Stimulated activated CD4-positive, alpha-beta T cell treated with anti-CD3 and anti-CD28 coated beads, Interleukin-15, amount 100 ng/mL, for 24 hours (primary cell): Measurements from ENCODE around the gene RAMACL.
A peak's percentile ranks its signal among the peaks of the same experiment; 100 is the strongest.
"Not testable (repeated sequence)": the region's sequence is repeated elsewhere in the genome, so short reads cannot be mapped to it uniquely, and the experiment has no call there.

Source experiments
- DNase-seq: peaks from one replicate; pipeline ENCODE4 v3.0.0-alpha.2; 2020

The RAMACL gene

GRCh38 chr6:166586424-166587156 is at the start of gene RAMACL:
Gene RAMACL (minus strand): TSS chr6:166586678. CDS start chr6:166586477, 201 bp downstream.
- DNase-seq, result peak; percentile 52

- DNase-seq, result no peak
These were observed 48.8 kb upstream of the RAMACL start for GRCh38 chr6:166635013-166635970.

DNA sequence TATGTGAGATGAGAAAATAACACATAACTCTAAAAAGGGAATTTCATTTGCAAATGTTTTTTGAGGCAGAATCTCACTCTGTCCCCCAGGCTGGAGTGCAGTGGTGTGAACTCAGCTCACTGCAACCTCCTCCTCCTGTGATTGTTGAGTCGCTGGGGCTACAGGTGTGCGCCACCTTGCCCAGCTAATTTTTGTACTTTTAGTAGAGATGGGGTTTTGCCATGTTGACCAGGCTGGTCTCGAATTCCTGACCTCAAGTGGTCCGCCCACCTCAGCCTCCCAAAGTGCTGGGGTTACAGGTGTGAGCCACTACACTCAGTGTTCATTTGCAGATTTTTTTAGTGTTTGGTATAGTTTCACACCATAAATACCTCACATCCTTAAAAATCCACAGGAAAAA is 48.1 kb upstream of the RAMACL start:
- DNase-seq, result not testable (repeated sequence)

- DNase-seq, result no peak
These were observed 47.5 kb upstream of the RAMACL start for GRCh38 chr6:166633732-166634535.

DNA sequence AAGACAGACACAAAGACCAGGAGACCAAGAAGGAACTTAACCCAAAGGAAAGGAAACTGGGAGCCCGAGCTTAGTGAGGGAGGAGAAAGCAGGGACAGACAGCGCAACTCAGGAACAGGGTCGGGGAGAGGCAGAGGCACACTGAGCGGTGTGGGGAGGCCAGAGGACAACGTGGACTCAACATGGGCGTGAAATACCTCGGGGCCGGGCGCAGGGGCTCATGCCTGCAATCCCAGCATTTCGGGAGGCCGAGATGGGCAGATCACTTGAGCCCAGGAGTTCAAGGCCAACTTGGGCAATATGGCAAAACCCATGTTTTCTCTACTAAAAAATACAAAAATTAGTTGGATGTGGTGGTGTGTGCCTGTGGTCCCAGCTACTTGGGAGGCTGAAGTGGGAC is 46.3 kb upstream of the RAMACL start:
- no peak for DNase-seq

DNA sequence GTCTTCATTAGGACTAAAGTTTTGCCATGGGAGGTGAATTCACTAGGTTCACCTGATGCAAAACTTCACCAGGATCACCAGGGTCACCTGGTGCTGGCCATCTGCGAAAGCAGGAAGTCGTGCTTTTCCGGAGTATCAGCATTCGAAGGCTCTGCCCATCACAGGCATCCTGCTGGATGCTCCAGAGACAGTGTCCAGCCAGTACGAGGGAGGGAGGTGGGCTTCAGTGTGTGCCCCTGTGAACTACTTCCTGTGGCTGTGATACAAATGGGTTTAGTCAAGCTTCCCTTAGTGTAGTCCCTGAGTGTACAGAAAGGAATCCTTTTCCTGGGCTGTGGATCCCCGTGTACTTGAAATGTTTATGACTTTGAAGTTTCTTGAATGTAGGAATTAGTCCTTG is 44.0 kb upstream of the RAMACL start:
- no peak for DNase-seq

- no peak for DNase-seq
These were observed 43.1 kb upstream of the RAMACL start for GRCh38 chr6:166629628-166630027.

- DNase-seq, result peak; percentile 71
These were observed 41.7 kb upstream of the RAMACL start for GRCh38 chr6:166627875-166628801.

- DNase-seq, result peak; percentile 100
These were observed 40.8 kb upstream of the RAMACL start, which contains the start of gene RPS6KA2 for GRCh38 chr6:166627033-166627874. Gene RPS6KA2 (minus strand): TSS chr6:166627251. CDS start chr6:166627019, 232 bp downstream.

- DNase-seq, result peak; percentile 35
These were observed 39.9 kb upstream of the RAMACL start for GRCh38 chr6:166626177-166627032.

GRCh38 chr6:166625356-166625755 is 38.9 kb upstream of the RAMACL start:
- DNase-seq, result no peak

GRCh38 chr6:166624275-166624674 is 37.8 kb upstream of the RAMACL start:
- no peak for DNase-seq

GRCh38 chr6:166623318-166623717 is 36.8 kb upstream of the RAMACL start:
- no peak for DNase-seq

GRCh38 chr6:166621114-166621540 is 34.6 kb upstream of the RAMACL start:
- DNase-seq, result no peak

DNA sequence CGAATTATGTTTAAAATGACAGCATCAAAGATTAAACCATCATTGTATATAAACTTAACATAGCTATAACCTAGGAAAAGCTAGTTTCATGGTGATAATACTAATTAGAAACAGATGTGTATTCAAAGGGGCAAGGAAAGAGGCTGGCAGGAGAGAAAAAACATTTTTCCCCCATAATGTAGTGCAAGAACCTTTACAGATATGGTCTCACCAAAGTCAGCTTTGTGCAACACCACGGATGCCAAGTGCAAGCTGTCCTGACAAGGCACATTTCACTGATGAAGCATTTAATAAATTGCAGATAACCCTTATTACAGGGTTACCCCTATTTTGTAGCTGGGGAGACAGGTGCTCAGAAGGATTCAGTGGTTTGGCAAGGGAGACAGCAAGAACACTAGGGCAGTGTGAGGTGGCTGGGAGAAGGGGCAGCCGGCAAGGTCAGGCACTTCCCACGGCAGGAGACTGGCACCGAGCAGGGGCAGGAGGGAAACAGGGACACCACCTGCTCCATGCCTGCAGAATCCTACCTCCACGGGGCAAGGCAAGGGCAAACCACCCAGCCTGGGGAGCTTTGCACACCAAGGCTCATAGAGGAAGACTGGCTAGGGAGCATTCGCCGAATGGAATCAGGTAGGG is 34.1 kb upstream of the RAMACL start:
- no peak for DNase-seq

- DNase-seq, result no peak
These were observed 33.4 kb upstream of the RAMACL start for GRCh38 chr6:166619912-166620311.

GRCh38 chr6:166618866-166619761 is 32.6 kb upstream of the RAMACL start:
- no peak for DNase-seq

- no peak for DNase-seq
These were observed 31.8 kb upstream of the RAMACL start for GRCh38 chr6:166618251-166618650.
